Eye (tissue), 1 donor: ENCODE measurements around the gene POLR3GL.
A peak's percentile ranks its signal among the peaks of the same experiment; 100 is the strongest.

Experiments
- DNase-seq: peaks from one replicate; pipeline ENCODE4 v3.0.0-alpha.2; 2015

The POLR3GL gene

GRCh38 chr1:145993618-145994390 lies 29.3 kb downstream of the POLR3GL start:
- DNase-seq = no peak

DNA sequence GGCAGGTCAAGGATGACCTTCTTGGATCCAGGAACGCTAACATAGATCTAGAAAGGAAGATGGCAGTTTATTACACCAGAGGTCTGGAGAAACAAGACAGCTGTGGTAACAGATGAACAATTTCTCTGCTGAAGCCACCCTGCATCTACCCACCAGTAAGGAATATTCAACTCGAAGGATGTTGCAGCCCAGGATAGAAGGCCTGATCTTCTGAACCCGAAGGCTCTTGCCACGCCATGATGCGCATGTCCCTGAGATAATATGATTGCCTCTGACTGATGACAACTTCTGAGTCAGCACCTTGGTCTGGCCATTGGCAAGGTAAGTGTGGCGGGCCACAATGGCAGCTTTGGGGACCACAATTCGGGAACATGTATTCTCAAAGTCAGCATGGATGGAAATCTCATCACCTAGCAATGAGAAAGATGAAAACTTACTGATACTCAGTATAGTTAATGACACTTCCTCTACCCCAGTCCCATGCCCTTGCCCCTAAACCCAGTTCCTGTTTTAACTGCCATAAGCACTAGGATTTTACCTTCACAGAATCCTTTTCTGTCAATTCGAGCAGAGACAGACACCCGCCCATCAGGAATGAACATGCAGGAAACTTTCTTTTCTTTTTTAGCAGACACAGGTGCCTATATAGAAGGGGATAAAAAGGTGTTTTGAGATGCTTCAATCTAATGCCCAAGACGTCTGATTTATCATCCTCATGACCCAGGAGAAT lies 30.1 kb downstream of the POLR3GL start:
- DNase-seq = no peak

DNA sequence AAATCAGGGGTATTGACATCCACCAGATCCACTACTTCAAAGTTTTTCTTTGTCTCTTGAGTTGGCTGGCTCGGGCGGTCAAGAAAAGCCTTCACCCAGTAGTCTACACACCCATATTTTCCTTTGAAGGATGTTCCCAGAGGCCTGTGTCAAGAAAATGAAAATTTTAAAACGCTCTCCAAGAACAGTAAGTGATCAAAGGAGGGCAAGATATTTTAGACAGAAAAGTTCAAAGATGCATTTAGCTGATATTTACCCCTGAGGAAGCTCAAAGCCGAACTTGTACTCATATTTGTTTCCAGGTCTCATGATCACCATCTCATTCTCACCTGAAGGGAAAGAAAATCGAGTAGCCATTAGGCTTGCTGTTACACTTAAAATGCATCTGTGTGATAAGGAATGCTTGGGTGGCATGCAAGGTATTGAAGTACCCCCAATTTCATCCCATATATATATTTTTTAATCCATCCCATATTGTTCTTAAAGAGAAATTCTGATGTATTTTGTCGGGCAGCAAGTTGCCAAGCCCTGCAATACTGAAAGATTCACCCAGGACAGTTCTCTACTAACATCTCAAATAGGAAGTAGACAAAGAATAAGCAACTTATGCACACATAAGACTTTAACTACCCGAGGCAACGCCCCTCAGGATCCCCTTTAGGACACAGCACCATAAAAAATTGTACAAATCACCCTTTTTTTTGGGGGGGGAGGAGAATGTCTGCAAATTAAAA lies 30.8 kb downstream of the POLR3GL start:
- peak; percentile 24 for DNase-seq

GRCh38 chr1:145995964-145996432 lies 31.5 kb downstream of the POLR3GL start:
- peak; percentile 54 for DNase-seq

GRCh38 chr1:145996433-145997015 lies 32.0 kb downstream of the POLR3GL start, which contains the start of gene TXNIP:
TXNIP (minus strand) TSS chr1:145996579; CDS start chr1:145996266, 313 bp downstream.
- peak; percentile 98 for DNase-seq

- DNase-seq = no peak
Observed at GRCh38 chr1:145997016-145997717, 32.7 kb downstream of the POLR3GL start.

GRCh38 chr1:145997718-145998023 lies 33.2 kb downstream of the POLR3GL start:
- DNase-seq = peak; percentile 47

- no peak for DNase-seq
Observed at GRCh38 chr1:145999321-146000024, 35.0 kb downstream of the POLR3GL start.

- no peak for DNase-seq
Observed at GRCh38 chr1:146001709-146002108, 37.2 kb downstream of the POLR3GL start.

DNA sequence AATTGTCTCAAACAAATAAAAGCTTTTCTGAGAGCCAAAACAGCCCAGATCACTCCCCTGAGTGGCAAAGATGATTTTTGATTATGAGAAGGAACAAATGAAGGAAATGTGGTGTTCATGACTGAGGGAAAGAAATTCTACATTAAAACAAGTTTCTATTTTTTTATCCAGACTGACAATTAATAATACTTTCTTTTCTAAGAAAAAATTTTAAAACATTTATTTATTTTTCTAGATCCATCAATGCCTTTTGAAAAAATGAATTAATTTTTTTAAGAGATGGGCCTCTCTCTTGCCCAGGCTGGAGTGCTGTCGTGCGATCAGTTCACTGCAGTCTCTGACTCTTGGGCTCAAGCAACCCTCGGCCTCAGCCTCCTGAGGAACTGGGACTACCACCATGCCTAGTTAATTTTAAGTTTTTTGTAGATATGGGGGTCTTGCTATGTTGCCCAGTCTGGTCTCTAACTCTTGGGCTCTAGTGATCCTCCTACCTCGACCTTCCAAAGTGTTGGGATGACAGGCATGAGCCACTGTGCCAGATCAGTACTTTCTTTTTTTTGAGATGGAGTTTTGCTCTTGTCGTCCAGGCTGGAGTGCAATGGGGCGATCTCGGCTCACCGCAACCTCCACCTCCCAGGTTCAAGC lies 43.1 kb downstream of the POLR3GL start:
- no peak for DNase-seq

DNA sequence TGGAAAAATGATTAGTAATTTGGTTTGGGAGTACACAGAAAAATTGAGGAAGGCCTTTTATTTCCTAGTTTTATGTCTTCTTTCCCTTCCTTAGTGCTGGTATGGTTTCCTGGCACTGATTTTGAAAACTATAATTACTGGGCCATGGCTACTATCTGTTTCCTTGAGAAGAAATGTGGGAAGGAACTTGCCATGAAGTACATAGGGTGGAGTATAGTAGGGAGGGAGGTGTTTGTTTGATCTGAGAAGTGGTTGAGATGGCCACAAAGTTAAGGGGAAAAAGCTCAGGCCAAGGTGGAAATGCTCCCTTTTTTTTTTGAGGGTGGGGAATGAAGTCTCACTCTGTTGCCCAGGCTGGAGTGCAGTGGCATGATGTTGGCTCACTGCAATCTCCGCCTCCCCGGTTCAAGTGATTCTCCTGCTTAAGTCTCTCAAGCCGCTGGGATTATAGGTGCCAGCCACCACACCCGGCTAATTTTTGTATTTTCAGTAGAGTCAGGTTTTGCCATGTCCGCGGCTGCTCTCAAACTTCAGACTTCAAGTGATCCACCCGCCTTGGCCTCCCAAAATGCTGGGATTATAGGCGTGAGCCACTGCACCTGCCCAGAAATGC lies 45.7 kb downstream of the POLR3GL start:
- DNase-seq = no peak

- DNase-seq = peak; percentile 86
Observed at GRCh38 chr1:146012703-146013558, 48.4 kb downstream of the POLR3GL start.

DNA sequence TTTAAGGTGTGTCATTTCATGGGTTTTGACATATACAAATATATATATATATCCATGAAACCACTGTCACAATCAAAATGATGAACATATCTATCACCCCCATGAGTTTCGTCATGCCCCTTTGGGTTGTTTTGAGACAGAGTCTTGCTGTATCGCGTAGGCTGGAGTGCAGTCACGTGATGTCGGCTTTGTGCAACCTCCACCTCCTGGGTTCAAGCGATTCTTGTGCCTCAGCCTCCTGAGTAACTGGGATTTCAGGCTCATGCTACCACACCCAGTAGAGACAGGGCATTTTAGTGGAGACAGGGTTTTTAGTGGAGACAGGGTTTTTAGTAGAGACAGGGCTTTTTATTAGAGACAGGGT lies 49.1 kb downstream of the POLR3GL start:
- DNase-seq = no peak

- DNase-seq = no peak
Observed at GRCh38 chr1:146016891-146017290, 52.4 kb downstream of the POLR3GL start.

DNA sequence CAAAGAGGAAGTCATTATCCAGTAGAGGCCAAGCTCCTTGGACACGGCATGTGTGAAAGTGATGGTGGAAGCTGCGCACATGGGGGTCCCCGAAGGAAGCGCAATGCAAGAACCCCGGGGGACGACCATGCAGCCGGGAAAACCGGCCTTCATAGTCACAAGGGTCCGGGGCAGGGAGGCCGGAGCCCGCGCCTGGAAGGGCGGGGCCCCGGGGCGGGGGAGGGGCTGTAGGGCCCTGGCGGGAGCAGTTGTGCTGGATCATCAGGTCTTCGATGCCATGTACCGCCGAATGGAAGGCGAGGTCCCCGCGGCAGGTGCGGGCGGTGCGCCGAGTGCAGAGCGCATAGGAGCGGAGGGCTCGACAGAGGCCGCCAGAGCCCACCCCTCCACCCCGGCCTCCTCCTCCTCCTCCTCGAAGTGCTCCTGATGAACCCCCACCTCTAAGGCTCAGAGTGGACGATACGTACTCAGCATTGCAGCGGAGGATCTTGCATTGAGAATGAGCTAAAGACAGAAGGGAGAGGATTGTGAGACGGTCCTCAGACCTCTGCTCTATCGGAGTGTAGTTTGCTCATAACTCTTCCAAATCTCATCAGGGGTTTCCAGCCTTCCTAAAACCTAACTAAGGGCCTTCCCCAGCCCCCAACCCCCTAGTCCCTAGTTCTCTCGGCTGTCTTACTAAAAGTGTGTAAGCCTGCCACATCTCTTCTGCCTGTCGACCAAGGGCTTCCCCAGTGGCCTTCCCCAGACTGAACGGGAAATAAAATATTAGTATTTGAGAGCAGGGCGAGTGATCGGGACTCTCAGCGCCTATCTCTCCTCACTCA lies 55.0 kb downstream of the POLR3GL start:
- peak; percentile 43 for DNase-seq

DNA sequence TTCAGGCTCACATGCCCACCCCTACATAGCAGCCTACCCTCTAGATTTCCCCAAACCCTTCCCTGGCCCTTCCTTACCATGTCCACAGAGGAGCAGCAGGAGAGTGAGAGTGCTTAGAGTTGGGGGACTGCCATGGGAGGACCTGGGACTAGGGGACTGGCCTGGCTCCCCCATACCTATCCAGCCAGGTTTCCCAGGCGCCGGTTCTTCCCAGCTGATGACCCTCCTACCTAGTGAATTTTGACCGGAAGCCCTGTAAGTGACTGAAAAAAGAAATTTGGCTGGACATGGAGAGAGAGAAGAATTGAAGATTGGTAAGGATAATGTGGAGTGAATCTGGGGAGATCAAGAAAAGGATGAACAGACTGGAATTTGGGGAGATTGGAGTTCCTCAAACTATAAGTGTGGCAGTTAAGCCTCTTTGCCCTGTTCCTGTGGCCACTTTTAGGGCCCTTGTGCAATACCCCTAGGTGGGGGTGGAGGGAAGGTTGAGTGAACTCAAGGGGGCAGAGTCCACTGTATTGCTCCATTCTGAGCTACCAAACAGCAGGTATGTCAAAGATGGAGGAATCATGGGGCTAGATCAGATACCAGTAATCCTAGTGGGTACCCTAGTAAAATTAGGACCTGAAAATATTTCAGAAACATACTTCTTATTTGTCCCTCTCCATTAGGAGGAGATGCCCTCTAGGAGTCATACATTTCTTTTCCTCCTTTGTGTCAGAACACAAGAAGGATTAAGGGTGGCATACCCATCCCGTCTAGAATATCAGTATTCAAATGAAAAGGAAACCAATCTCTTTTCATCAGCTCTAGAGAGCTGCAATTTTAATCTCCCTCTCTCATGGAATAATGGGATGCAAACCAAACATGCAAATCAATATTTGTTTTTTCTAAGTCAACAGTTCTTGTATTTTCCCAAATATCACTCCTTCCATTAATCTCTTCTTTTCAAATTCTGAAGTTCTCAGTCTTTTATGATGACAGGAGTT lies 55.9 kb downstream of the POLR3GL start:
- no peak for DNase-seq

DNA sequence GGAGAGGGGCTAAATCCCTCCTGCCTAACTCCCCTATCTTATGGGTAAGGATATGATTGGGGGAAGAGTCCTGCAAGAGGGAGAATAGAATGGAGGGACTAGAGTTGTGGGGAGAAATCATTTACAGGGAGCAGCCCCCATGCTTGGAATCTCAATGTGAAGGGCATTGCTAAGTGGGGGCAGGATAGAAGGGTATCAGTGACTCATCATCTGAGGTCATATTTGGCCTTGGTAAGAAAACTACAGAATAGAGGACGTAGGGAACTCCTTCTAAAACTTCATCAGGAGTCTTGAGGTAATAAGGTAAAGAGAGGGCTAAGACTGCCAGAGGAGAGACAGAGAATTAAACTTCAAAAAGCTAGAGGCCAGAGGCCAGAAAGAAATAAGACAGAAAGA lies 56.6 kb downstream of the POLR3GL start:
- DNase-seq = no peak
